ENCODE data around the gene CIAO2A. TPM values are rescaled to one million over a fixed set of nuclear protein-coding genes. Genes with fewer than 3 reads are reported as not detected.

Gene CIAO2A
- total RNA-seq, 1 donor from 2014 or later = 61.6 TPM

DNA sequence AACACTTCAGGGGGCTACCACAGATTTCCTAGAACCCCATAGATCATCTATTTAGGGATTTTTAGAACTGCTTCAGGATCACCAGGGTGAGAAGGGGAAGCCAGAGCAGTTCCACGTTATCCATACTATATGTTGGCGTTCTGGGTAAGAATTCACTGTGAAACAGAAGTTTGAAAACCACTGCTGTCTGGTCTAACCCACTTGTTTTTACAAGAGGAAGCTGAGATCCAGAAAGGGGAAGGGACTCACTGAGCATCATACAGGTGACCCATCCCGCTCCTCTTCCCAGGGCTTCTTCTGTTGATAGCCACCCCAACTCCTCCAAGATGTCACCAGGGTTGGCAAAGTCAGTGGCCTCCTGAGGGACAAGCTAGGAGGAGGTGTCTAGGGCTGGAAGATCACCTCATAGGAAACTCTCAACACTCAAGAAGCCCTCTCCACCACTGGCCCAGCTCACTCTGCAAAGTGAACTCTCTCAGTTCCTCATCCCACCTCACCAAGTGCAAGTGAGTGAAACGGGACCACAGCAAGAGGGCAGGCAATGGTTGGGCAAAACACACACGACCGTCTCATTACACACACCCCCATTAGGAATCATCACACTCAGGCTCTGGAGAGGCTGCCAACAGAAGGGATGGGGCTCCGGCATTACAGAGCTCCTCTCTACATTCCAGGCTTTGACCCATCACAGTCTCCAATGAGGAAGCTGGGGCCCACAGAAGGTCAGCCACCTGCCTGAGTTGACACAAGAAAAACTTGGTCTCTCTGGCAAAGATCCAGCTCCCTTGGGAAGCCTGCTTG lies 49.1 kb downstream of the CIAO2A start:
- DNase-seq (ENCODE audit: low read depth, low spot score) = no peak

- DNase-seq (ENCODE audit: low read depth, low spot score) = no peak
These were observed 54.6 kb downstream of the CIAO2A start for GRCh38 chr15:64038878-64039610.

DNA sequence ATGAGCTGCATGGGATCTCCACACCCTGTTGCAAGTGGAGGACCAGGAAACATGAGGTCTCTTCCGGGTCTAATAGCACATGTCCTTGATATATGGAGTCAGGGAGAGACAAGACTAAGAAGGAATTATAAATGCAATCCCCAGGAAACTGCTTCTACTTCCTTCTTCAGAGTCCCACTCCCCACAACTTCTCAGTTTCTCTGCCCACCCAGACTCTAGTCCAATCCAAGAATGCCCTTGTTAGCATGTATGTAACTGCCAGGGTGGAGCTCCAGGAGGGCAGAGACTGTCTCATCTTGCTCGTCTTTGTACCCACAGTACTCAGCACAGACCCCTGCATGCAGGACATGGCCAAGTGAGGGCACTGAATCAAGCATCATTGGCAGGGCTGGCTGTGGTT lies 55.7 kb downstream of the CIAO2A start:
- no peak for DNase-seq (ENCODE audit: low read depth, low spot score)

DNA sequence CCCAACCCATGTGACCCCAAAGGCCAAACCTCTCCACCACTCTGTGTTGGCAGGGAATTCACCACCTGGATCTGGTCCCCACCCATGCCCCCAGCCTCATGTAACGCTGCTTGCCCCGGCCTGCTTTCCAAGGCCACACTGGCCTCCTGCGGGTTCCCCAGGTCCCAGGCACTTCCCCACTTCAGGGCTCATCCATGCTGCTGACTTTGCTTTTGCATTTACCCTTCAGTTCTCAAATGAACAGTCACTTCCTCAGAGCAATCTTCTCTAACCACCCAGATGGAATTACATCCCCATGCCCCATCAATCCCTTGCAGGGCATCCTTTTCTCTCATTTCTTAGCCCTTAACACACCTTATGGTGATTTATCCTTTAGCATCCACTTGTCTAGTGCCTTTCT lies 56.5 kb downstream of the CIAO2A start:
- no peak for DNase-seq (ENCODE audit: low read depth, low spot score)

GRCh38 chr15:64035525-64035924 lies 58.1 kb downstream of the CIAO2A start:
- no peak for DNase-seq (ENCODE audit: low read depth, low spot score)

- no peak for DNase-seq (ENCODE audit: low read depth, low spot score)
These were observed 59.1 kb downstream of the CIAO2A start for GRCh38 chr15:64034519-64034918.

GRCh38 chr15:64032329-64032728 lies 61.3 kb downstream of the CIAO2A start:
- no peak for DNase-seq (ENCODE audit: low read depth, low spot score)

- DNase-seq (ENCODE audit: low read depth, low spot score) = no peak
These were observed 63.5 kb downstream of the CIAO2A start for GRCh38 chr15:64030123-64030522.

- no peak for DNase-seq (ENCODE audit: low read depth, low spot score)
These were observed 64.0 kb downstream of the CIAO2A start for GRCh38 chr15:64029633-64030032.

- DNase-seq (ENCODE audit: low read depth, low spot score) = no peak
These were observed 64.5 kb downstream of the CIAO2A start for GRCh38 chr15:64029110-64029509.

DNA sequence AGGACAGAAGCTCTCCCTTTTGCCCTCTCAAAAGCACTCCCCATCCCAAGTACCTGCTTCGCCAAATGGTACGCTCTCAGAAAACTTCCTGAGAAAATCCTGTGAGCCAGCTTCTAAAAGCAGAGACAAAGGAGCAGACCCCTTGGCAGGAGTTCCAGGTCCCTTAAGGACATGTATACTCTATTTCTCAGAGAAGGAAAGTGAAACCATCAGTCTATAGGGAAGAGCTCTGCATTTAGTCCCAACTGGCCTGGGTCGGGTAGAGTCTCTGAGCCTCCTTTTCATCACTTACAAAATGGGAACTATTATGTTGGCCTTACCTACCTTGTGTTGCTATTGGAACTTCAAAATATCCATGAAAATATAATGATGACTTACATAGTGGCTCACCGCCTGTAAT lies 67.0 kb downstream of the CIAO2A start:
- no peak for DNase-seq (ENCODE audit: low read depth, low spot score)

GRCh38 chr15:64024172-64025050 lies 69.2 kb downstream of the CIAO2A start:
- DNase-seq (ENCODE audit: low read depth, low spot score) = no peak

DNA sequence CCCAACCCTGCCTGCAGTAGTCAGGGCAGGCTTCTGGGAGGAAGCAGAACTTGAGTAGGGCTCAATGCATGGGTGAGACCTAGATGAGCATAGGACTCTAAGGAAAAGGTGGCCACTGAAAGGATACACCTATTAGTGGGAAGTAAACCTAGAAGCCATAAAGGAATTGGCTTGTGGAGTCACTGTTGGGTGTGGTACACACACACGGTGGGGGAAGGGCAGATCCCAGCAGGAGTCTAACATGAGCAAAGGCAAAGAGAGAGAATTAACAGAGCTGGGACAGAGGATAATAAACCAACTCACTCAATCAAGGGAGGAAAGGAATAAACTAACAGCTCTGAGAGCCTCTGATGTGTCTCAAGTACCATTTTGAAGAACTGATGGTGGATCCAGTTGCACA lies 70.4 kb downstream of the CIAO2A start:
- no peak for DNase-seq (ENCODE audit: low read depth, low spot score)

GRCh38 chr15:64022571-64022970 lies 71.1 kb downstream of the CIAO2A start:
- no peak for DNase-seq (ENCODE audit: low read depth, low spot score)

Other genes starting within 250 kb of the CIAO2A start
- gene DAPK2, start 47.4 kb downstream of the CIAO2A start, total RNA-seq = 3.2 and 5.3 TPM in 2 replicates
- 48.5 and 71.7 TPM in 2 replicates for gene SNX1, start 2.1 kb upstream of the CIAO2A start, total RNA-seq
- 1.3 and 3.6 TPM in 2 replicates for gene SNX22, start 57.9 kb upstream of the CIAO2A start, total RNA-seq
- 928 and 1,026 TPM in 2 replicates for gene PPIB, start 69.2 kb upstream of the CIAO2A start, total RNA-seq

Measured in pulmonary artery endothelial cell (primary cell).